Measurements from ENCODE around the gene ODF2L.

Gene ODF2L

GRCh38 chr1:86395751-86396497 is at the start of gene ODF2L:
Gene ODF2L (minus strand): TSS chr1:86396323. CDS start chr1:86387027, 9,296 bp downstream.
- peak; percentile 90 for DNase-seq (ENCODE audit: low spot score)

- DNase-seq (ENCODE audit: low spot score): no peak
Measured at GRCh38 chr1:86445919-86446318, 49.8 kb upstream of the ODF2L start.

GRCh38 chr1:86441997-86442396 is 45.9 kb upstream of the ODF2L start:
- DNase-seq (ENCODE audit: low spot score): no peak

GRCh38 chr1:86441581-86441980 is 45.5 kb upstream of the ODF2L start:
- DNase-seq (ENCODE audit: low spot score): no peak

GRCh38 chr1:86436041-86436440 is 39.9 kb upstream of the ODF2L start:
- peak; percentile 59 for DNase-seq (ENCODE audit: low spot score)

- DNase-seq (ENCODE audit: low spot score): no peak
Measured at GRCh38 chr1:86435327-86435726, 39.2 kb upstream of the ODF2L start.

- no peak for DNase-seq (ENCODE audit: low spot score)
Measured at GRCh38 chr1:86434059-86434458, 37.9 kb upstream of the ODF2L start.

GRCh38 chr1:86430376-86430775 is 34.3 kb upstream of the ODF2L start:
- peak; percentile 11 for DNase-seq (ENCODE audit: low spot score)

- DNase-seq (ENCODE audit: low spot score): peak; percentile 87
Measured at GRCh38 chr1:86429835-86430234, 33.7 kb upstream of the ODF2L start.

- no peak for DNase-seq (ENCODE audit: low spot score)
Measured at GRCh38 chr1:86429122-86429725, 33.1 kb upstream of the ODF2L start.

- no peak for DNase-seq (ENCODE audit: low spot score)
Measured at GRCh38 chr1:86423873-86424272, 27.8 kb upstream of the ODF2L start, which contains the start of gene CLCA2. Gene CLCA2 (plus strand): TSS chr1:86424171. CDS start chr1:86424248, 77 bp downstream.

GRCh38 chr1:86423473-86423872 is 27.4 kb upstream of the ODF2L start:
- DNase-seq (ENCODE audit: low spot score): no peak

- DNase-seq (ENCODE audit: low spot score): no peak
Measured at GRCh38 chr1:86421601-86422280, 25.6 kb upstream of the ODF2L start.

- peak; percentile 3 for DNase-seq (ENCODE audit: low spot score)
Measured at GRCh38 chr1:86419277-86419903, 23.3 kb upstream of the ODF2L start.

GRCh38 chr1:86416343-86416742 is 20.2 kb upstream of the ODF2L start:
- peak; percentile 66 for DNase-seq (ENCODE audit: low spot score)

- no peak for DNase-seq (ENCODE audit: low spot score)
Measured at GRCh38 chr1:86410879-86411278, 14.8 kb upstream of the ODF2L start.

GRCh38 chr1:86409416-86410021 is 13.4 kb upstream of the ODF2L start:
- no peak for DNase-seq (ENCODE audit: low spot score)

- no peak for DNase-seq (ENCODE audit: low spot score)
Measured at GRCh38 chr1:86396498-86396890, 371 bp upstream of the ODF2L start.

- peak; percentile 59 for DNase-seq (ENCODE audit: low spot score)
Measured at GRCh38 chr1:86394416-86394815, 1.7 kb downstream of the ODF2L start.

- no peak for DNase-seq (ENCODE audit: low spot score)
Measured at GRCh38 chr1:86389307-86389706, 6.8 kb downstream of the ODF2L start.

- DNase-seq (ENCODE audit: low spot score): no peak
Measured at GRCh38 chr1:86388777-86389176, 7.3 kb downstream of the ODF2L start.

Measured in kidney tubule cell (primary cell).